HG03571 (cell line): Measurements from ENCODE around the gene NATD1.
A peak's percentile ranks its signal among the peaks of the same experiment; 100 is the strongest.

Source experiments
- ATAC-seq: cut with Tn5 transposase; IDR thresholded peaks from one replicate; pipeline ENCODE4 v1.9.1; 2021; ENCODE audit not compliant: unreplicated experiment

NATD1 gene

GRCh38 chr17:21289902-21290571 lies 36.8 kb upstream of the NATD1 start:
- no peak for ATAC-seq

DNA sequence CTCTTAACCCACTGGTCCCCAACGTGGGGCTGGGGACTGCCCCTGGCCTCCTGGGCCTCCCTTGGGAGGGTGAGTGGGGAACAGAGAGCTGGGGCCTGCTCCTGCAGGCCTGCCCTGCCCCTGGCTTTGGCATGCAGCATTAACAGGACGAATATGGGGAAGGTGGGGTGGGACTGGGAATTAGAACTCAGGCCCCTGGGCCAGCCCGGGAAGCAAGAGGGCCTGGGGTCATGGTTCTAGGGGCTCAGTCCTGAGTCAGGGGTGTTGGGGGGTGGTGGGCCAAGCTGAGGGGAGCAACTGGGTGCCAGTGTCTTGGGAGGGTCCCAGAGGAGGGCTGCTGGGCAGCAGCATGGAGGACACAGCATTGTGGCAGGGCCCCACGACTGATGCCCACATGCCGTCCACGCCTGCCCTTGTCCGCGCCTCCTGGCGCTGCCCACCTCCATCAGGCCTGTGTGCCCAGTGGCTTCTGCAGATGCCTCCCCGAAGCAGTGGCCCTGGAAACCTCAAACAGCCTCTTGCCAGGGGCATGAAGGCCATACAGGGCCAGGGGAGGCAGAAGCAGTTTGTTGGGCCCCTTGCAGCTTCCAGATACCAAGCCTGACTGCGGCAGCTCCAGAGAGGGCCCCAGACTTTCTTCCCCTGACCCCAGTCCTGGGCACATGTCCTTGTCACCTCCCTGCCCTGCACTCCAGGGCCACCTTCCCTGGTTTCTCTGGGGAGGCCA lies 36.1 kb upstream of the NATD1 start:
- ATAC-seq, result no peak

DNA sequence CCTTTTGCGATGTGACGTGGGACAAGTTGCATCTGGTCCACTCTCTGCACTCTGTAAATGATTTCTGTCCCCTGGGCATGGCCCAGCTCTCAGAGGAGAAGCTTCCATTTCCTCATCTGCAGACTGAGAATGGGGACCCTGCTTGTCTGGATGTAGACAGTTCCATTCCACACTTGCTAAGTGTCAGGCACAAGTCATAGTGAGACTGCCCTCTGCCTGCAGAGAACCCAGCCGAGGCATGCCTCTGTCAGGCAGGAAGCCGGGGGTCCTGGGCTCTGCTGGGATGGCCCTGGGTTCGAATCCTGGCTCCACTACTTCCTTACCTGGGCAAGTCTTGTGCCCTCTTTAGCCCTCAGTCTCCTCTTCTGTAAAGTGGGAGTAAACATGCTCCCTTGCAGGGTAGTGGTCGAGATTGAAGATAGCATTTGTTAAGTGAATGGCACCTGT lies 35.4 kb upstream of the NATD1 start:
- peak; percentile 21 for ATAC-seq

GRCh38 chr17:21287703-21288449 lies 34.7 kb upstream of the NATD1 start:
- peak; percentile 27 for ATAC-seq

GRCh38 chr17:21286909-21287702 lies 33.9 kb upstream of the NATD1 start:
- ATAC-seq, result no peak

- no peak for ATAC-seq
Observed at GRCh38 chr17:21286066-21286770, 33.0 kb upstream of the NATD1 start.

- no peak for ATAC-seq
Observed at GRCh38 chr17:21285164-21286065, 32.2 kb upstream of the NATD1 start.

DNA sequence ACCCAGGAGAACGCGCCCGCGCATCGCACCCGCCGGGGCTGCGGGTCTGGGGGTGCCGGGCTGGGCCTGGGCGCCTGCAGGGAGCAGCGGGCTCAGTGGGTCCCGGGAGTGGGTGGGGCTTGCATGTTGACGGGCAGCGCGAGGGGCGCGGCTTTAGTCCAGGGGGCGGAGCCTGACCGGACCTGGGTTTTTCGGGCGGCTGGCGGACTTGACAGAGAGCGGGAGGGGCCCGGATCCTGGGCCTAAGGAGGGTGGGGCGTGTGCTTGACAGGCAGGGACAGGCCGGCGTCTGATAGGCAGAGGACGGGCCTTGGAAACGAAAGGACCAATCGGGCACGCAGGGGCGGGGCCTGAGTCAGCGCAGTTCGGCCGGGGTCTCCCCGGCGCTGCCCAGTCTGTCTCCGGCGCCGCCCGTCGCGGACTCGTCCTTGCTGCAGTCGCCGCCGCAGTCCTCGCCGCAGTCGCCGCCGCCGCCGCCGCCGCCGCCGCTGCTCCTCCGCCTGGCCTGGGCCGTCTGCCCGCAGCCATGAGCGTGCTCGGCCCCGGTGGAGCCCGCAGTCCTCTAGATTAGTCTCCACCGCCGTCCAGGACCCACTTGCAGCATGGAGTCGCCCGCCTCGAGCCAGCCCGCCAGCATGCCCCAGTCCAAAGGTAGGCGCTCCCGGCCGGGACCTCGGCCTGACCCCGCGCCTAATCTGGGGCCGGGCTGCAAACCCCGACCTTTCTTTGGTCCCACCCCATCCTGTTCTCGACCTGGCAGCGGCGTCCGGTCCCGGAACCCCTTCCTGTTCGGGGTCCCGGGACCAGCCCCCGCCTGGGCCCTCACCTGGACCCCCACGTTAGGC lies 31.3 kb upstream of the NATD1 start, which contains the start of gene MAP2K3:
Gene MAP2K3 (plus strand): TSS at position 393 of the 845 bp plus-strand sequence. CDS start 210 bp downstream, at position 603.
- ATAC-seq, result peak; percentile 69

DNA sequence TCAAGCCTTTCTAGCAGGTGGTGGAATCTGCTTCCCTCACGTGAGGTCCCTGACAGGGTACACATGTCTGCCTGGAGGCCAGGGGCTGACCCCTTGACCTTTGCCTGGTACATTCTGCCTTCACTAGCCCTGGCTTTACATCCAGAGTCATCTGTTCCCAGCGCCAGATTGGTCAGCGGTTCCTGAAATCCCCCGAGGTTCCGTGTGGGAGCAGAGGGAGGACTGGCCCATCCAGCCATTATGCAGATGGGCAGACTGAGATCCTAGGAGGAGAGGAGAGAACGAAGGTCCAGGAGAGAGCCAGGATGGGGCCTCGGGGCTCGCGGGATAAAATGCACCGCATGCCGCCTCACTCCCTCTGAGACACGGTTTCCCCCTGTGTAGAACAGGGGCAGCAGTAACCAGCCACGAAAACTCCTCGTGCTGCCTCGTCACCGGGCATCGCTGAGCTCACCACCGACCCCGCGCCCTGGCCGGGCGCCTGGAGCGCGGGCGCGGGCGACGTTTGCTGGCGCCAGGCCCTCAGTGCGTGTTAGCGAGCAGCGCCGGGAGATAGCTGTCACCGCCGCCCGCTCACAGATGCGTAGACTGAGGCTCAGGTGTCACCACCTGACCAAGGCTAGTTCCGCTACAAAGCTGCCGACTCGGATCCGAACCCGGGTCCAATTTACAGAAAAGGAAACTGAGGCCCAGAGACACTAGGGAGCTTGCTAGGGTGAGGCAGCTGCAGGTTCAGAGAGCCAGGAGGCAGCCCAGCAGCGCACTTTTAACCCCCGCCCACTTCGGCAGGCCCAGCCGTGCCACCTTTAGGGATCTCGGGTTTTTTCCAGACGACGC lies 30.5 kb upstream of the NATD1 start:
- ATAC-seq, result peak; percentile 1

DNA sequence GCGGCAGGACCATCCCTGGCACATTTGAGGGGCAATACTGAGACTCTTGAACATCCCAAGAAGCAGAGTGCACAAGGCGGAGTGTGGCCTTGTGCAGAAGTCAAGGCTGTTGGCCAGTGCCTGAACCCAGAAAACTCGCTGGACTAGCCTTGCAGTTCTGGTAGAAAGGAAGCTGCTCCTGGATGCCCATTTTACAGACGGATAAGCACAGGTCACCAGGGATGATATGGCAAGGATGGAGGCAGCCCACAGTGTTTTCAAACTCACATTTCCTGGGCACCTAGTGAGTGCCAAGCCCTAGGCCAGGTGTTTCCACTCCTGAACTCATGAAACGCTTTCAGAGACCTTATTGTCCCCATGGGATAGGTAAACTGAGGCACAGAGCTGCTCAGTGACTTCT lies 29.6 kb upstream of the NATD1 start:
- no peak for ATAC-seq

DNA sequence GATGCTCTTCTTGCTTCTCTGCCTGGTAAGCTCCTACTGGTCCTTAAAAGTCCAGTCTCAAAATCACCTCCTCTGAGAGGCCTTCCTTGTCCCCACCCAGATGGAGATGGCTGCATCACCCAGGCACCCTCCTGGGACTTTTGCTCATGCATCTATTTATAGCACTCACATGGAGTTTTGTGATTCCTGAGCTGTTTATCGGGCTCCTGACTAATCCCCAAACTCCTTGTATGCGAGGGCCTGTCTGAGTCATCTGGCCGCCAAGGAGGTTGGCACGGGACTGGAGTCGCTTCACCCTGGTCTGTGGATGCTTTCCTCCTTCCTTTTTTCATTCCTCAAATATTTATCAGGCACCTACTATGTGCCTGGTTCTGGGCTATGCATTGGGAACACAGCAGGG lies 29.0 kb upstream of the NATD1 start:
- ATAC-seq, result no peak

- ATAC-seq, result peak; percentile 35
Observed at GRCh38 chr17:21280081-21280518, 26.9 kb upstream of the NATD1 start.

- ATAC-seq, result no peak
Observed at GRCh38 chr17:21279582-21279981, 26.4 kb upstream of the NATD1 start.

GRCh38 chr17:21279198-21279535 lies 26.0 kb upstream of the NATD1 start:
- ATAC-seq, result no peak

DNA sequence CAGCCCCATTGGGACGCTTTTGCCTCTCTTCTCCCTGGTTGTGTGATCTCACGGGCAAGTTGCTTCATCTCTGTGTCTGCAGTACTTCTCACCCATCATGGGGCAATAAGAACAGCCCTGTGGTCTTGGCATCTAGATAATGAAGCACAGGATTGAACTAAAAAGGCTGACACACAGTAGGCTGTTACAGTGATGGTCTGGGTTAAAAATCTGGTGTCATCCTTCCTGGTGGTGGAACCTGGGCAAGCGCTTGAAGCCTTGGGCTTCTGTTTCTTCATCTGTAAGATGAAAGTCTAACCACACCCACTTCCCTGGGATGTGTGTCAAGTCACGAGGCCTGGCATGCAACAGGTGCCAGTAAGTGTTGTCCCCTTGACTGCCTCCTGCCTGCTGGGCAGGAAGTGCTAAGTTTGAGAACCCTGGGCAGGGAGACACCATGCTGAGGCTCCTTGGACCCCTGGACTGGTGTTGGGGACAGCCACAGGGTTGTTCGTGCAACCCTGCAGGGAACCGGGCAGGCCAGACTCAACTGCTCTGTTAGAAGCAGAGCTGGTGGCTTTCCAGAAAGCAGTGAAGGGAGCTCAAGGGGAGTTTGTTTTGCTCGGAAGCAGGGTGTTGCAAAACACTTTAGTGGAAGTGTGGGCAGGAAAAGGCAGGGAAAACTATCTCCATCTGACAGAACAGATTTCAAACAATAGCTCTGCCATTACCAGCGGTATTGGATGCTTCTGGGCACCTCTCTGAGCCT lies 25.4 kb upstream of the NATD1 start:
- ATAC-seq, result no peak

- no peak for ATAC-seq
Observed at GRCh38 chr17:21277332-21277731, 24.1 kb upstream of the NATD1 start.

- no peak for ATAC-seq
Observed at GRCh38 chr17:21276264-21276588, 23.0 kb upstream of the NATD1 start.
